Neural crest cell (in vitro differentiated cells): Measurements from ENCODE around the gene DHH. TPM values are rescaled to one million over a fixed set of nuclear protein-coding genes. Genes with fewer than 3 reads are reported as not detected.
A peak's percentile ranks its signal among the peaks of the same experiment; 100 is the strongest.

ENCODE experiments used
- DNase-seq: peaks from one replicate; pipeline ENCODE4 v3.0.0; 2021; ENCODE audit warnings: low read depth, mixed read lengths, low spot score
- H3K27ac Mint-ChIP-seq: one replicate; pipeline ENCODE4 v1.8.0; 2021; ENCODE audit warnings: mild to moderate bottlenecking, mixed read lengths; ENCODE audit not compliant: unreplicated experiment
- H3K27me3 Mint-ChIP-seq: 2 replicates; pipeline ENCODE4 v1.8.0; 2021; ENCODE audit warnings: low read depth, mild to moderate bottlenecking, mixed read lengths
- H3K36me3 Mint-ChIP-seq: 2 replicates; pipeline ENCODE4 v1.8.0; 2021; ENCODE audit warnings: low read depth, mild to moderate bottlenecking, mixed read lengths
- H3K4me1 Mint-ChIP-seq: 2 replicates; pipeline ENCODE4 v1.8.0; 2021; ENCODE audit warnings: mixed read lengths
- H3K4me3 Mint-ChIP-seq: one replicate; pipeline ENCODE4 v1.8.0; 2021; ENCODE audit warnings: mild to moderate bottlenecking, mixed read lengths
- H3K9me3 Mint-ChIP-seq: 2 replicates; pipeline ENCODE4 v1.8.0; 2021; ENCODE audit warnings: mixed read lengths
- CTCF ChIP-seq: fragments of 200-600 bp; sonication (generic); conservative IDR thresholded peaks from 2 replicates; pipeline ENCODE4 v1.5.0; 2021; ENCODE audit warnings: antibody characterized with exemption, mild to moderate bottlenecking
- total RNA-seq: library from RNA; stranded (reverse); gene quantifications from 2 replicates; pipeline ENCODE4 v1.2.1, GENCODE V29; 2021

DHH gene
- total RNA-seq, 1 donor from 2014 or later = 1.5 TPM

- peaks cover 6% of the 10 kb centered on the region for H3K27me3 Mint-ChIP-seq
- peaks cover 5% of the 10 kb centered on the region for H3K36me3 Mint-ChIP-seq
- H3K4me3 Mint-ChIP-seq = no peak overlapping the region
- no peaks in the 10 kb centered on the region for H3K9me3 Mint-ChIP-seq
- TF ChIP-seq CTCF = no peak
- peak overlapping the region; percentile 75 for H3K27ac Mint-ChIP-seq
- peaks cover 6% of the 10 kb centered on the region for H3K4me1 Mint-ChIP-seq
- no peak for DNase-seq
Measured at GRCh38 chr12:49100380-49100779, 5.8 kb upstream of the DHH start.

DNA sequence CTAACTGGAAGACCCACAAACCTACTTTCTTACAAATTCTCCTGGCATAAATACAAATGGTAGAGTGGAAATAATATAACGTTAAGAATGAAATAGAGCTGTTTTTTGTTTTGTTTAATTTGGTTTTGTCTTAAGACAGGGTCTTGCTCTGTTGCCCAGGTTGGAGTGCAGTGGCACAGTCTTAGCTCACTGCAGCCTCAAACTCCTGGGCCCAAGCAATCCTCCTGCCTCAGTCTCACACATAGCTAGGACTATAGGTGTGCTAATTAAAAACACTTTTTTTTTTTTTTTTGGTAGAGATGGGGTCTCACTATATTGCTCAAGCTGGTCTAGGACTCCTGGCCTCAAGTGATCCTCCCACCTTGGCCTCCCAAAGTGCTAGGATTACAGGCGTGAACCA, 4.1 kb upstream of the DHH start:
- no peak for DNase-seq
- no peak for TF ChIP-seq CTCF
- Mint-ChIP-seq H3K36me3 (peaks cover 5% of the 10 kb centered on the region), H3K4me3 (no peak overlapping the region), H3K27ac (no peak overlapping the region), H3K4me1 (peaks cover 17% of the 10 kb centered on the region), H3K9me3 (no peaks in the 10 kb centered on the region), H3K27me3 (peaks cover 20% of the 10 kb centered on the region)

GRCh38 chr12:49098035-49098451, 3.4 kb upstream of the DHH start:
- peaks cover 24% of the 10 kb centered on the region for H3K4me1 Mint-ChIP-seq
- DNase-seq = peak; percentile 78
- H3K36me3 Mint-ChIP-seq = peaks cover 5% of the 10 kb centered on the region
- peaks cover 27% of the 10 kb centered on the region for H3K27me3 Mint-ChIP-seq
- no peak overlapping the region for H3K27ac Mint-ChIP-seq
- no peaks in the 10 kb centered on the region for H3K9me3 Mint-ChIP-seq
- peak overlapping the region; percentile 67 for H3K4me3 Mint-ChIP-seq
- TF ChIP-seq CTCF = peak; percentile 78

DNA sequence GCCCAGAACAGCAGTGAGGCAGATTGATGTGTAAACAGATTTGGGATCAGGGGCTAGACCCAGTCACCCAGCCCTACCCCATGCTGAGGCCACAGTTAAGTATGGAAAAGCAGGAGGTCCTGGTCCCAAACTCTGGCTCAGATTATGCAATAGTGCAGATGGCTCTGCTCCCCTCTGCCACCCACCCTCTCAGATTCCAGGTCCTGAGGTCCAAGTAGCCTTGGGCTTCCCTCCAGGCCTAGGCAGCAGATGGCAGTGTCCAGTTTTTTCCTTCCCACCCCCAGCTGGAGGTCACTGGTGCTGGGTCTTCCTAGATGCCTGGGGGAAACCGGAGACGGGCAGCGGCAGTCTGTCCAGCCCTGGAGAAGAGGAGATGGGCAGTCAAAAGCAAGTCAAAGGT, 2.8 kb upstream of the DHH start:
- no peak for TF ChIP-seq CTCF
- H3K27me3 Mint-ChIP-seq = peaks cover 30% of the 10 kb centered on the region
- peaks cover 5% of the 10 kb centered on the region for H3K36me3 Mint-ChIP-seq

DNA sequence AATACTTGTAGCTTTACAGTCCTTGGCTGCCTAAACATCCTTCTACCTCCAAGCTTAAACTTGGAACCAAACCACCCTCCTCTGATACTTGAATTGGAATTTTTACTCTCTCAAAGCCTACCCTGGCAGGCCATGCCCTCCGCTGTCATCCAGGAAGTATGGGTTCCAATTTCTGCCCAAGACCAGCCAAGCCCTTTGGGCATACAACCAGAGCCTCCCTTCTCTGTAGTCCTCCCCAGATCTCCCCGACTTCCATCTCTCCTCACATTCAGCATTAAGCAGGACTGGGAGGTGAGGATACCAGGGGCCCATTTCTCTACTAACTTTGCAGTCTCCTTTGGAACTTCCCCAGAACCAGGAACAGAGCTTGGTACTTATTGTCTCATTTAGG, 369 bp upstream of the DHH start:
- H3K9me3 Mint-ChIP-seq = no peaks in the 10 kb centered on the region
- TF ChIP-seq CTCF = no peak
- H3K27ac Mint-ChIP-seq = no peak overlapping the region
- H3K4me1 Mint-ChIP-seq = peaks cover 51% of the 10 kb centered on the region
- peaks cover 3% of the 10 kb centered on the region for H3K36me3 Mint-ChIP-seq
- peaks cover 53% of the 10 kb centered on the region for H3K27me3 Mint-ChIP-seq
- H3K4me3 Mint-ChIP-seq = peak overlapping the region; percentile 72
- no peak for DNase-seq

More for the DNA sequence above, 2.8 kb upstream of the DHH start:
- Mint-ChIP-seq H3K9me3 (no peaks in the 10 kb centered on the region), H3K27ac (no peak overlapping the region), H3K4me3 (peak overlapping the region; percentile 67), H3K4me1 (peaks cover 31% of the 10 kb centered on the region)
- no peak for DNase-seq

DNA sequence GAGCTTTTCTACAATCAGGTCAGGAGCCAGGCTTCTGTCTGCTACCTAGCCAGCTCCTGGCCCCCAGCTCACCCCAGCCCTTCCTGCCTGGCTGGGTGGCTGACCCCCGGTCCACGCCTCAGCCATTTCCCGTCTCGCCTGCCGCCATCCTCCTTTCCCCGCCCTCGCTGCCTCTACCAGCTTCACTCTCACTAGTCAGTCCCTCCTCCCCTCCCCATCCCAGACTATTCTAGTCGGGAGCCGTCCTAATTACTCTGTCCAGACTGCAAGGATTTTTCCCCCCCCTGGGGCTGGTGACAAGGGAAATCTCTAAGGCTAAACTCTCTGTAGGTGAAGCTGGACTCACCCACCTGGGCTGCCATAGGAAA, 825 bp downstream of the DHH start:
- no peaks in the 10 kb centered on the region for H3K9me3 Mint-ChIP-seq
- no peak for TF ChIP-seq CTCF
- peaks cover 64% of the 10 kb centered on the region for H3K27me3 Mint-ChIP-seq
- H3K4me1 Mint-ChIP-seq = peaks cover 52% of the 10 kb centered on the region
- peak overlapping the region; percentile 89 for H3K4me3 Mint-ChIP-seq
- no peak overlapping the region for H3K27ac Mint-ChIP-seq
- DNase-seq = peak; percentile 20
- H3K36me3 Mint-ChIP-seq = peaks cover 3% of the 10 kb centered on the region
